Erythroblast (primary cell): ENCODE measurements around the gene POM121C.
"Not testable (repeated sequence)": the region's sequence is repeated elsewhere in the genome, so short reads cannot be mapped to it uniquely, and the experiment has no call there.

Experiments used
- GATA1 ChIP-seq: IDR thresholded peaks from 2 replicates; pipeline ENCODE4 v1.6.1; 2011; ENCODE audit warnings: low read depth, mild to moderate bottlenecking, control low read depth, low read length, moderate library complexity
- POLR2A ChIP-seq: IDR thresholded peaks from 2 replicates; pipeline ENCODE4 v1.6.1; 2011; ENCODE audit warnings: mild to moderate bottlenecking, low read length

DNA sequence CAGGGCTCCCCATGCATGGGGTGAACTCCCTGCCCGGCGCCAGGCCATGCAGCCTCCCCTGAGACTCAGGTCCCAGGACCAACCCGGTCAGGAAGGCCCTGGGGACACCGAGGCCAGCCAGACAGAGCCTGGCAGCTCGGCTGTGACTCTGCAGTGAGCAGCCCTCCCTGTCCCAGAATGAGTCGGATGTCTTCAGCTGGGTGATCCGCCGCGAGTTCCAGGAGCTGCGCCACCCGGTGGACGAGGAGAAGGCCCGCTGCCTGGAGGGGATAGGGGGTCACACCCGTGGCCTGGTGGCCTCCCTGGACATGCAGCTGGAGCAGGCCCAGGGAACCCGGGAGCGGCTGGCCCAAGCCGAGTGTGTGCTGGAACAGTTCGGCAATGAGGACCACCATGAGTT, 81.4 kb downstream of the POM121C start:
- not testable (repeated sequence) for TF ChIP-seq POLR2A, GATA1
